ENCODE data around the gene NWD2.

The NWD2 gene

GRCh38 chr4:37463033-37463856 lies 218.7 kb downstream of the NWD2 start:
- H3K9ac ChIP-seq, result no peak overlapping the region
- H3K27ac ChIP-seq, result no peak overlapping the region
- peaks cover 0 to 16% (median 0%) of the 10 kb centered on the region in 10 experiments; a peak in 6 of 20 replicates for H3K4me1 ChIP-seq
- no peak overlapping the region for H3K4me3 ChIP-seq
- no peak overlapping the region for H3K4me2 ChIP-seq
- H3K9me3 ChIP-seq (replicated peaks in 1 of 11), result no peaks in the 10 kb centered on the region
- H3K27me3 ChIP-seq, result no peaks in the 10 kb centered on the region
- no peak for TF ChIP-seq Cebpa-rat (IDR thresholded peaks at IDR 0.05)
- H4K20me1 ChIP-seq, result no peaks in the 10 kb centered on the region
- no peaks in the 10 kb centered on the region for H3K36me3 ChIP-seq

GRCh38 chr4:37464373-37465128 lies 220.0 kb downstream of the NWD2 start:
- H3K27me3 ChIP-seq, result no peaks in the 10 kb centered on the region
- no peak overlapping the region for H3K27ac ChIP-seq
- no peak for TF ChIP-seq Cebpa-rat (IDR thresholded peaks at IDR 0.05)
- no peaks in the 10 kb centered on the region for H3K36me3 ChIP-seq
- no peak overlapping the region for H3K4me3 ChIP-seq
- no peak overlapping the region for H3K9ac ChIP-seq
- no peaks in the 10 kb centered on the region for H3K9me3 ChIP-seq (replicated peaks in 1 of 11)
- no peaks in the 10 kb centered on the region for H4K20me1 ChIP-seq
- H3K4me1 ChIP-seq, result peaks cover 0 to 16% (median 0%) of the 10 kb centered on the region in 10 experiments; a peak in 6 of 20 replicates
- H3K4me2 ChIP-seq, result peak overlapping the region in 2 of 11 experiments; percentile 10 to 57; a peak in 4 of 22 replicates

GRCh38 chr4:37465296-37465695 lies 220.8 kb downstream of the NWD2 start:
- no peak for TF ChIP-seq Cebpa-rat (IDR thresholded peaks at IDR 0.05)
- Histone ChIP-seq H3K9ac (no peak overlapping the region), H3K9me3 (replicated peaks in 1 of 11) (no peaks in the 10 kb centered on the region), H4K20me1 (no peaks in the 10 kb centered on the region), H3K4me2 (peak overlapping the region in 2 of 11 experiments; percentile 13 to 24; a peak in 3 of 22 replicates), H3K36me3 (no peaks in the 10 kb centered on the region), H3K4me3 (no peak overlapping the region), H3K27ac (no peak overlapping the region), H3K4me1 (peaks cover 0 to 16% (median 0%) of the 10 kb centered on the region in 10 experiments; a peak in 6 of 20 replicates), H3K27me3 (no peaks in the 10 kb centered on the region)

GRCh38 chr4:37465845-37466244 lies 221.3 kb downstream of the NWD2 start:
- H3K9me3 ChIP-seq (replicated peaks in 1 of 11), result no peaks in the 10 kb centered on the region
- peaks cover 0 to 16% (median 0%) of the 10 kb centered on the region in 10 experiments; a peak in 6 of 20 replicates for H3K4me1 ChIP-seq
- H3K9ac ChIP-seq, result no peak overlapping the region
- H3K27me3 ChIP-seq, result no peaks in the 10 kb centered on the region
- TF ChIP-seq Cebpa-rat (IDR thresholded peaks at IDR 0.05), result no peak
- no peaks in the 10 kb centered on the region for H4K20me1 ChIP-seq
- no peak overlapping the region for H3K4me3 ChIP-seq
- H3K36me3 ChIP-seq, result no peaks in the 10 kb centered on the region
- H3K27ac ChIP-seq, result no peak overlapping the region
- no peak overlapping the region for H3K4me2 ChIP-seq

GRCh38 chr4:37467223-37467622 lies 222.7 kb downstream of the NWD2 start:
- no peak for TF ChIP-seq Cebpa-rat (IDR thresholded peaks at IDR 0.05)
- no peak overlapping the region for H3K4me3 ChIP-seq

GRCh38 chr4:37467824-37468223 lies 223.3 kb downstream of the NWD2 start:
- H3K4me2 ChIP-seq, result no peak overlapping the region
- peaks cover 0 to 24% (median 2%) of the 10 kb centered on the region in 10 experiments; a peak in 8 of 20 replicates for H3K4me1 ChIP-seq
- no peak overlapping the region for H3K27ac ChIP-seq
- H3K36me3 ChIP-seq, result no peaks in the 10 kb centered on the region
- H3K9me3 ChIP-seq (replicated peaks in 1 of 11), result no peaks in the 10 kb centered on the region
- H3K27me3 ChIP-seq, result no peaks in the 10 kb centered on the region
- no peak overlapping the region for H3K4me3 ChIP-seq
- no peak for TF ChIP-seq Cebpa-rat (IDR thresholded peaks at IDR 0.05)
- H3K9ac ChIP-seq, result no peak overlapping the region
- H4K20me1 ChIP-seq, result no peaks in the 10 kb centered on the region

More at GRCh38 chr4:37467223-37467622, 222.7 kb downstream of the NWD2 start:
- Histone ChIP-seq H3K36me3 (no peaks in the 10 kb centered on the region), H3K9ac (no peak overlapping the region), H3K27ac (no peak overlapping the region), H3K4me1 (peaks cover 0 to 22% (median 2%) of the 10 kb centered on the region in 10 experiments; a peak in 8 of 20 replicates), H3K4me2 (no peak overlapping the region), H3K27me3 (no peaks in the 10 kb centered on the region), H3K9me3 (replicated peaks in 1 of 11) (no peaks in the 10 kb centered on the region), H4K20me1 (no peaks in the 10 kb centered on the region)

- Histone ChIP-seq H4K20me1 (no peaks in the 10 kb centered on the region), H3K27ac (no peak overlapping the region), H3K4me2 (no peak overlapping the region), H3K9ac (no peak overlapping the region), H3K4me3 (no peak overlapping the region), H3K9me3 (replicated peaks in 1 of 11) (no peaks in the 10 kb centered on the region), H3K36me3 (no peaks in the 10 kb centered on the region), H3K4me1 (peaks cover 0 to 20% (median 2%) of the 10 kb centered on the region in 10 experiments; a peak in 8 of 20 replicates), H3K27me3 (no peaks in the 10 kb centered on the region)
- no peak for TF ChIP-seq Cebpa-rat (IDR thresholded peaks at IDR 0.05)
Measured at GRCh38 chr4:37469286-37469685, 224.7 kb downstream of the NWD2 start.

GRCh38 chr4:37470245-37470644 lies 225.7 kb downstream of the NWD2 start:
- H4K20me1 ChIP-seq, result no peaks in the 10 kb centered on the region
- H3K4me2 ChIP-seq, result no peak overlapping the region
- H3K27me3 ChIP-seq, result no peaks in the 10 kb centered on the region
- H3K4me1 ChIP-seq, result peaks cover 0 to 21% (median 9%) of the 10 kb centered on the region in 10 experiments; a peak in 14 of 20 replicates
- H3K27ac ChIP-seq, result no peak overlapping the region
- H3K4me3 ChIP-seq, result no peak overlapping the region
- TF ChIP-seq Cebpa-rat (IDR thresholded peaks at IDR 0.05), result no peak
- no peaks in the 10 kb centered on the region for H3K36me3 ChIP-seq
- no peak overlapping the region for H3K9ac ChIP-seq
- H3K9me3 ChIP-seq (replicated peaks in 1 of 11), result no peaks in the 10 kb centered on the region

GRCh38 chr4:37471093-37471492 lies 226.6 kb downstream of the NWD2 start:
- no peak for TF ChIP-seq Cebpa-rat (IDR thresholded peaks at IDR 0.05)
- Histone ChIP-seq H3K4me1 (peaks cover 0 to 25% (median 10%) of the 10 kb centered on the region in 10 experiments; a peak in 14 of 20 replicates), H3K27me3 (no peaks in the 10 kb centered on the region), H3K4me2 (no peak overlapping the region), H3K36me3 (no peaks in the 10 kb centered on the region), H3K9me3 (replicated peaks in 1 of 11) (no peaks in the 10 kb centered on the region), H4K20me1 (no peaks in the 10 kb centered on the region), H3K9ac (no peak overlapping the region), H3K4me3 (no peak overlapping the region), H3K27ac (no peak overlapping the region)
